GM06990 (cell line): Measurements from ENCODE around the gene CACNB4.

Experiments used
- DNase-seq: peaks from one replicate; pipeline ENCODE4 v3.0.0-alpha.2; 2011; ENCODE audit not compliant: insufficient read length; ENCODE audit errors: extremely low read depth
- H3K27me3 ChIP-seq: replicated peaks from 2 replicates; pipeline ENCODE4 v1.6.0; 2011; ENCODE audit warnings: low read length; ENCODE audit not compliant: control insufficient read depth, insufficient read depth
- H3K36me3 ChIP-seq: 2 replicates; pipeline ENCODE4 v1.5.1; 2011; ENCODE audit warnings: low read length; ENCODE audit not compliant: control insufficient read depth, insufficient read depth
- H3K4me3 ChIP-seq: replicated peaks from 2 replicates; pipeline ENCODE4 v1.5.1; 2011; ENCODE audit warnings: low read depth, mild to moderate bottlenecking, control low read depth, low read length
- CTCF ChIP-seq: IDR thresholded peaks from 2 replicates; pipeline ENCODE4 v1.5.1; 2011; ENCODE audit warnings: low read length, control low read depth, mild to moderate bottlenecking, inconsistent platforms; ENCODE audit not compliant: insufficient read depth, poor library complexity, severe bottlenecking

The CACNB4 gene

GRCh38 chr2:151887164-151887563 lies 211.7 kb downstream of the CACNB4 start:
- H3K36me3 ChIP-seq, result no peaks in the 10 kb centered on the region; the same call in 1 of the 2 replicates
- no peak for TF ChIP-seq CTCF
- H3K4me3 ChIP-seq, result no peak overlapping the region
- no peak for DNase-seq
- H3K27me3 ChIP-seq, result no peaks in the 10 kb centered on the region

- Histone ChIP-seq H3K27me3 (no peaks in the 10 kb centered on the region), H3K36me3 (no peaks in the 10 kb centered on the region; the same call in 1 of the 2 replicates), H3K4me3 (no peak overlapping the region)
- no peak for DNase-seq
- TF ChIP-seq CTCF, result no peak
These were observed 212.6 kb downstream of the CACNB4 start for GRCh38 chr2:151886241-151886640.

GRCh38 chr2:151882786-151883445 lies 215.9 kb downstream of the CACNB4 start:
- DNase-seq, result no peak
- Histone ChIP-seq H3K36me3 (no peaks in the 10 kb centered on the region; the same call in none of the 2 replicates), H3K4me3 (no peak overlapping the region), H3K27me3 (no peaks in the 10 kb centered on the region)
- TF ChIP-seq CTCF, result no peak

GRCh38 chr2:151881342-151881741 lies 217.5 kb downstream of the CACNB4 start:
- no peaks in the 10 kb centered on the region; the same call in none of the 2 replicates for H3K36me3 ChIP-seq

GRCh38 chr2:151880586-151880985 lies 218.3 kb downstream of the CACNB4 start:
- Histone ChIP-seq H3K36me3 (no peaks in the 10 kb centered on the region; the same call in none of the 2 replicates), H3K27me3 (no peaks in the 10 kb centered on the region), H3K4me3 (no peak overlapping the region)
- no peak for DNase-seq
- no peak for TF ChIP-seq CTCF

More at GRCh38 chr2:151881342-151881741, 217.5 kb downstream of the CACNB4 start:
- DNase-seq, result no peak
- H3K4me3 ChIP-seq, result no peak overlapping the region
- no peak for TF ChIP-seq CTCF
- H3K27me3 ChIP-seq, result no peaks in the 10 kb centered on the region
